ENCODE data around the gene GMPS. TPM values are rescaled to one million over a fixed set of nuclear protein-coding genes. Genes with fewer than 3 reads are reported as not detected.

Gene GMPS
- total and polyA plus RNA-seq, 9 of the 15 experiments (the other 6 are each of a cell fraction or from before 2014, with no cell fraction given) = 73.7 to 282 (median 156) TPM

- peak; percentile 77 for TF ChIP-seq GMEB1 (CRISPR knock-in tag; IDR thresholded peaks at IDR 0.05)
- no peak for TF ChIP-seq ZNF134 (CRISPR knock-in tag; conservative IDR thresholded peaks at IDR 0.05)
- TF ChIP-seq ZNF592 (IDR thresholded peaks at IDR 0.05) = peak; percentile 66
- peak; percentile 59 for TF ChIP-seq SAP30 (IDR thresholded peaks at IDR 0.05; ENCODE audit: borderline replicate concordance, insufficient read depth, low read depth, low read length, poor library complexity, severe bottlenecking)
- TF ChIP-seq FOXJ3 (CRISPR knock-in tag; IDR thresholded peaks at IDR 0.05) = no peak
- no peak for TF ChIP-seq ZNF253 (CRISPR knock-in tag; conservative IDR thresholded peaks at IDR 0.05)
- TF ChIP-seq FOS (IDR thresholded peaks at IDR 0.05; ENCODE audit: extremely low read depth, insufficient read length) = no peak
- TF ChIP-seq USF2 (CRISPR knock-in tag; IDR thresholded peaks at IDR 0.05) = no peak
- no peak for TF ChIP-seq STAT5B (CRISPR knock-in tag; IDR thresholded peaks at IDR 0.05)
- TF ChIP-seq POLR2AphosphoS5 (IDR thresholded peaks at IDR 0.05; ENCODE audit: control insufficient read depth, insufficient read depth, low read depth, low read length) = no peak
- no peak for TF ChIP-seq CC2D1A (IDR thresholded peaks at IDR 0.05)
Measured at GRCh38 chr3:155870945-155871745, 695 bp downstream of the GMPS start (continued).

Measured in K562 (cell line).